GM18858 (cell line): ENCODE measurements around the gene XYLT2.
"Not testable (repeated sequence)": the region's sequence is repeated elsewhere in the genome, so short reads cannot be mapped to it uniquely, and the experiment has no call there.

Source experiments
- ATAC-seq: cut with Tn5 transposase; IDR thresholded peaks from one replicate; pipeline ENCODE4 v1.9.1; 2021; ENCODE audit not compliant: unreplicated experiment

XYLT2 gene

DNA sequence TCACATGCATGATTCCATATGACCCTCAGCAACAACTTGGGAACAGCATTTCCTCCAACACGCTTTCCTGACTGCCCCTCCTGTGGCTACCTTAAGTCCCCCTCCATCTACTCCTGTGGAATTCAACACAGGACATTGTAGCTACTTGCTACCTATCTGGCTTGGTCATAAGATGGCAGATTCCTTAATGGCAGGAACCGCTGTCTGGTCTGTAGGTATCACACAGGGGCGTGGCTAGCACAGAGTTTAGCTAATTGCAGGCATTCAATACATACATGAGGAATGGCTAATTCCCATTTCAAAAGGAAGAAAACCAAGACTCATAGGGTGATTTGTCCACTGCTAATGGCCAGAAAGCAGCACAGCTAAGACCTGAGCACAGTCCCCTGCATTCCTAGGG, 42.8 kb downstream of the XYLT2 start:
- ATAC-seq: no peak

DNA sequence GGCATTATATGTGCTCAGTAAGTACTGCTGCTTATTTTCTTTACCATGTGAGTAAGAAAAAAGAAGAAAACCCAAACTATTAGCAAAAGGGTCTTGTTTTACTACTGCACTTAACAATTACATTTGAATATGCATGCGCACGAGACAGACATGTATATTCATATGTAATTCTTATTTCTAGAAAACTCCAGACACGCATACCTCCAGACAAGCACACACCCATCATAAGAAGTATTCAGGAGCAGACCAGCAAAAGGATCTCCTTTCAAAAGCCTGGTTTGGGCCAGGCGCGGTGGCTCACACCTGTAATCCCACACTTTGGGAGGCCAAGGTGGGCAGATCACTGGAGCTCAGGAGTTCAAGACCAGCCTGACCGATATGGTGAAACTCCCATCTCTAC, 43.6 kb downstream of the XYLT2 start:
- no peak for ATAC-seq

DNA sequence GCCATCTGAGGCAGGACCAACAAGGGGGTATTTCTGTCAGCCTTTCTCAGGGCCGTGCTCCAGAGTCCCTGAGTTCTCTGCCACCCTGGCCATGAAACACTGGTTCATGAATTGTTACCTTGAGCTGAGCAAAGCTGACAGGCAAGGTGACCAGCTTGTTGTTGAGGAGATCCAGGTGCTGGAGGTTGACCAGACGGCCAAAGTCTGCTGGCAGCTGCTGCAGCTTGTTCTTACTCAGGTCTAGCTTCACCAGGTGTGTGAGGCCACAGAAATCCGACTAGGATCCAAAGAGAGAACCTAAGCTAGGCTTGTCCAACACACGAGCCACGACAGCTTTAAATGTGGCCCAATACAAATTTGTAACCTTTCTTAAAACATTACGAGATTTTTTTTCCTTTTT, 46.7 kb downstream of the XYLT2 start:
- ATAC-seq: no peak

DNA sequence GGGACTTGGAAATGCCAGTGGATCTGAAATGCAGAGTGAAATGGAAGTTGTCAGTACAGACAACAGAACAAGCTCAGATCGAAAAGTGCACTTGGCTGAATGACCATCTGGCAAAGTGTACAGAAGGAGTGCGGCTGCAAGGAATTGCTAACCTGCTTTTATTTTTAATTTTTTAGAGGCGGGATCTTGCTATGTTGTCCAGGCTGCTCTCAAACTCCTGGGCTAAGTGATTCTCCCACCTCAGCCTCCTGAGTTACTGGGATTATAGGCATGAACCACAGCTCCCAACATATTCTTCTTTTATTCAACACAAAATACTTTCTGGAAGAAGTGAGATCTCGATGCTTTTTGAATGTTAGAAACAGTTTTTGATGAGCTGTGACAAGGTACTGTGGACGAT, 47.8 kb downstream of the XYLT2 start:
- no peak for ATAC-seq

DNA sequence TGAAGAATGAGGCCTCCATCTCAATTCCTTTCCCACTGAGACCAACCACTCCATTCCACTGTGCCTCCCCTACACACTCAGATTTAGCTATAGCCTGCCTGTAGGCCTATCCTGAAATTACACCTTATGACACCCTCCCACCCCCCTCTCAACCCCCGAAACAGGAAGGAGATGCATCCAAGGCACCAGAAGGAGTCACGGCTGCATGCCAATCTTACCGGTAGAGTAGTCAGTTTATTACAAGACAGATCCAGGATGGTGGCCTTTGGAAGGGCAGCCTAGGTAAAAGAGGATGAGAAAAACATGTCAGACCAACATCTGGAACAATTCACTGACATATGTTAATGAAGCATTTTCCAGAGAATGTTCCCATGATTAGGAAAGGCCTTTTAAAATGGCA, 48.8 kb downstream of the XYLT2 start:
- no peak for ATAC-seq

DNA sequence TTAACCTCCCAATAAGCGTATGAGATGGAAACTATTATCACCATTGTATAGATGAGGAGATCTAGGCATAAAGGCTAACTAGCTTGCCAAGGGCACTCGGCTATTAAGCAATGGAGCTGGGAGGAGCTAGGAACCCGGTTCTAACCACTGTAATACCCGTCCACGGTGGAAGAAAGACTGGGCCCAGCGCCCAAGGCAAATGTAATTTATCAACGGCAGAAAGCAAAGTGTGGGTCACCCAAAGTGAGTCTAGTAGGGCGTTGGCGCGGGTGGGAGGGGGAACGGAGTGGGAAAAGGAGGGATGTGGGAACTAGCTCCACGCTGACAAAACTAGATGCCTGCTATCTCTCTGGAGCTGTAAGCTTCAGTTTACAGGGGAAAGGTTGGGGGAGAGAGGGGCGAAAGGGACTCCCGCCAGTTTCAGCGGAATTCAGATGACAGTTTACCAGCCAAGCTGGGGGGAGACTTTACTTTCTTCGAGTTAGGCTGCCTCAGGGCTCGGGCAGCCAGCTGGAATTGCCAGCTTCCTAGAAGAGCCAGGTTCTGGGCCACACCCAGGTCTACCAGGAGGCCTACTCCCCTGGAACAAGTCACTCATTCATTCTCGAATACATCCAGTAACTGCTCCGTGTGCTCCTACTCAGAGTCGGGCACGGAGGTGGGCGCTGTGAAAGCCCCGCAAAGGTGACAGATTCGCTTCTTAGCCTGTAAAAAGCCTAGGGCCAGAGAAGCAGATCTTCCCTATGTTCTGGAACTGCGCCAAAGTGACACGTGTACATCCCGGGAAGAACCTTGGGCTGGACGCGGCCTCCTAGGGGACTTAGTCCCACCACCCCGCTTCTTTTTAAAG, 50.6 kb downstream of the XYLT2 start:
- no peak for ATAC-seq

DNA sequence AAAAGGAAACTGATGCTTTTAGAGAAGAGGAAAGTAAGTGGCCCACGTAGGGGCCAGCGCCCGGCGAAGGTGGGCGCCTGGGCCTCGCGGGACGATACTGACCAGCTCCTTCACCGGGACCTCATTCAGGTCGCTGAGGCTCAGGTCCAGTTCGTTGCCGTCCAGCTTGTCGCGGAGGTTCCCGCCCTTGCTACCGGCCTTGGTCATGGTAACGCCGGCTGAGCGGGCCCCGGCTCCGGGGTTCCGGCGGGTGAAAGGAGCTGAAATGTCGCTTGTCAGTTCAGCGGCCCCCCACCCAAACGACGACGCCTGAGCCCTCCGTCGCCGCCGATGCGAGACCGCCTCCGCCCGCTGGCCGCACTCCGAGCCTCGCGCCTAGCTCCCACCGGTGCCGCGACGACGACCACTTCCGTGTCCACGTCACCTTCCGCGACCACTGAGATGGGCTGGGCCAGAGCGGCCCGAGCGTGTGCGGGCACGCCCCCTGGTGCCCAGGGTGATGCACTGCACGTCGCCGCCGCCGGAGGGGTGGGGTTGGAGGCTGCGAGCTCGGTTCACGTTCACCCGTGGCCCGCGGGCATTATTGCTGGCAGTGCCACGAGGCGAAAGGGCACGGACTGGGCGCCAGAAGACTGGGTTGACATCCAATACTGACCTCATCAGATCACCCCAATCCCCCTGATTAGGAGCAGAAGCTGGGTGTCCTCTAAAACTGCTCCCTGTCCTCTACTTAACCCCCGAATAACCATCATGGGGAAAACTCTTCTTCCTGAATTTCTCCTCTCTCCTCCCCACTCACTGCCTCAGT, 51.4 kb downstream of the XYLT2 start, which contains the start of gene LRRC59:
LRRC59 (minus strand) TSS at position 413 of the 808 bp plus-strand sequence; CDS start at position 207, 206 bp downstream.
- ATAC-seq: peak; percentile 95

DNA sequence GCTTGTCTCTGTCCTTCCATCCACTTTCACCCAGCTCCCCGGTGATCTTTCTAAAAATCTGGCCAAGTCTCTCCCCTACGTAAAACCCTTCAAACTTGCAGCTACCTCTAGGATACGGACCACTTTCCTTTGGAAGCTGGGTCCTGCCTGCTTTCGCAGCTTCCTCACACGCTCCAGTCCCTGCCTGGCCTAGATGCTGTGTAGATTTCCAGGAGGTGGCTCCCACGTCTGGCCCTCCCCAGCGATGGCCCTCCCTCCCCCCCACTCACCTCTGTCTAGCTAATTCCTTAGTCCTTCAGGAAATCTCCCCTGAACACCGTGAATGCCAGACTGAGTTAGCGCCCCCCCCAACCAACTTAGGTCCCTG, 52.0 kb downstream of the XYLT2 start:
- ATAC-seq: no peak

DNA sequence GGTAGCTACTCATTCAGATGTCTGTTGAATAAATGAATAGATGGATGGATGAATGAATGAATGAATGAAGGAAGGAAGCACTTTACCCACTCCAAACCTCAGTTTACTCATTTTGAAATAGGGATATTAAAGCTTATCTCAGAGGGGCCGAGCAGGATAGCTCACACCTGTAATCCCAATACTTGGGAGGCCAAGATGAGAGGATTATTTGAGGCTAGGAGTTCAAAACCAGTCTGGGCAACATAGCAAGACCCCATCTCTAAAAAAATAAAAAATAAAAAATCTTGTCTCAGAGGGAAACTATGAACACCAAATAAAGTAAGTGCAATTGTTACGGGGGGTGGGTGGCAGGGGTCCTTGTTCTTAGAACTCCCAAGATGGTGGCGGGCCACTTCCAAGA, 52.7 kb downstream of the XYLT2 start:
- ATAC-seq: not testable (repeated sequence)

DNA sequence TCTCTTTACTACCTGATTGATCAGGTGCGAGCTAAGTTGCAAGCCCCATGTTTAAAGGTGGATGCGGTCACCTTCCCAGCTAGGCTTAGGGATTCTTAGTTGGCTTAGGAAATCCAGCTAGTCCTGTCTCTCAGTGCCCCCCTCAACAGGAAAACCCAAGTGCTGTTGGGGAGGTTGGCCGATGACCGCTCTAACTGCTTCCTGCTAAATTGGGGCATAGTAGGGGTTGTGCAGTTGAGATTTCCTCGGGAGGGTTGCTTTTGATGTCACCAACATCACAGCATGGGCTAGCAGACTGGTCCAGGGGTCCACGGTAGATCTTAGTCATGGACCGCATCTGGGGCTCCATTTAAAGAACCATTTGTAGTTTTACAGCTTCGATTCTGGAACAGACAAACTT, 53.7 kb downstream of the XYLT2 start:
- not testable (repeated sequence) for ATAC-seq

DNA sequence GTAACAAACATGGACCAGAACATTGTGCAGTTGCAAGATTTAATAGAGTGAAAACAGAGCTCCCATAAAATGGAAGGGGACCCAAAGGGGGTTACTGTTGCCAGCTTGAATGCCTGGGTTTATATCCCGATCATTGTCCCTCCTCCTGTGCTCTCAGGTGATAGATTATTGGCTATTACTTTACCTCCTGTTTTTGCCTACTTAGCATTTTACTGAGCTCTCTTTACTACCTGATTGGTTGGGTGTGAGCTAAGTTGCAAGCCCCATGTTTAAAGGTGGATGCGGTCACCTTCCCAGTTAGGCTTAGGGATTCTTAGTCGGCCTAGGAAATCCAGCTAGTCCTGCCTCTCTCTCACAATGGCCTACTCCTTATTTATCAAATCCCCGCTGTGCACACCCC, 59.4 kb downstream of the XYLT2 start:
- ATAC-seq: not testable (repeated sequence)

DNA sequence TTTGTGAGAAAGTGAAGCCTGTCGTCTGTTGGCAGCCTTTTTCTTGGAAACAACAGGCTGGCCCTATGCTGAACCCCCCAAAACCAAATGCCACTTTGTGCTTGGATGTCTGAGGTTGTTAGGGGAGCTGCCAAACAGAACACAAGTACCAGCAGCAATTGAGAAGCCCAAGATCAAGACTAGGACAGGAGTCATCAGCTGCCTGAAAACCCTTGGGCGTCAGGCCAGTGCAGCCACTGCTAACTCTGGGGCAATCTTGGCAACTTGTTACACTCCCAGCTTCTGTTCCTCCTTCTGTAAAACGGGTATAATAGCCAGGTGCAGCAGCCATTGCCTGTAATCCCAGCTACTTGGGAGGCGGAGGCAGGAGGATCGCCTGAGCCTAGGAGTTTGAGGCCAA, 60.7 kb downstream of the XYLT2 start:
- ATAC-seq: no peak

DNA sequence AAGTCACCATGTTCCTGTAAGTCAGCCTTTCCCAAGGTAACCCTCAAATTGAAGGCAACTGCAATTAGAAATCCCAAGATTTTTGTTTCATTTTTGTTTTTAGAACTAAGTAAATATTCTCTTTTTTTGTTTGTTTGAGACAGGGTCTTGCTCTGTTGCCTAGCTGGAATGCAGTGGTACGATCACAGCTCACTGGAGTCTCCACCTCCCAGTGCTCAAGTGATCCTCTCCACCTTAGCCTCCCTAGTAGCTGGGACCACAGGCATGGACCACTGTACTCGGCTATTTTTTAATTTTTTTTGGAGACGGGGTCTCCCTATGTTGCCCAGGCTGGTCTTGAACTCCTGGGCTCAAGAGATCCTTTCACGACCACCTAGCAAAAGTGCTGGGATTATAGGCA, 62.0 kb downstream of the XYLT2 start:
- ATAC-seq: no peak
